Pons (tissue), 1 donor: ENCODE measurements around the gene GABARAP.

Experiments
- DNase-seq: peaks from one replicate; pipeline ENCODE4 v3.0.0-alpha.2; 2016; ENCODE audit warnings: low spot score

Gene GABARAP

DNA sequence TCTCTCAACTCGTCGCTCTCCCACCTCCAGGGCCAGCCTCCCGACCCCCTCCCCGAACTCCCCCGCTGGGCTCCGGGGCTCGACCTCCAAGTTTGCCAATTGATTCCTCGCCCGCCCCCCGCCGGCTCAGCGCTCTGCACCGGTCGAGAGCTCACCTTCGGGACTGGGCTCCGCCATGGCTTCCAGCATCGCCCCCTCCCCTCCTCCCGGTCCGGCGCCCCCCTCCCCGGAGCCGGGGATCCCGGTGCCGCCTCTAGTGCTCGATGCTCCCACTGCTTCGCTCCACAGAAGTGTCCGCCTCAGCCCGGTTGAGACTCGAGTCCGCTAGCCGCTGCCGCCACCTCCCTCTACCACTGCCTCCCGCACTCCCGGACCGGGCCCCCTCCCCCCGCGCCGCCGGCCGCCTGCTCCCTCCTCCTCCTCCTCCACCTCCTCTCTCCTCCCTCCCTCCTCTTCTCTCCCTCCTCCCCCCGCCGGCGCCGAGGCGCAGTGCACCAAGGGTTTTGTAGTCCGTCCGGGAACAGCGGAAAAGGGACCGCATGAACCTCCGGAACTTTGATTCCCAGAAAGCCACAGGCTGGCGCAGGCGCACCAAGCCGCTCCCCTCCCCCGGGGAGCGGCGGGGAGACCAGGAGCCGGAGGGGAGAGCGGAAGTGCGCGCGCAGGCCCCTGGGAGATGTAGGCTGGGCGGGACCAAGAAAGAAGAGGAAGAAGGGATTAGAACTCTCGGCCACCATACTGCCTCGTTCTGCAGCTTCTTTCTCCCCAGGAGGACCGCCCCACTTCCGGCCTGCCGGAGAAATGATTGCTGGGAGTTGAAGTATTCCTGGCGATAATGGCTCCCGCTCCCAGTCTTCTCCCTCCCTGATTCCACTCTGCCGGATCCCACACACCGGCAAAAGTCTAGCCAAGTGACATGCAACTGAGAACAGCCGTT is 2.9 kb downstream of the GABARAP start, which contains the start of gene PHF23:
TSS of gene PHF23 (minus strand) at position 367 of the 937 bp plus-strand sequence. CDS start at position 189, 178 bp downstream.
- DNase-seq, result peak; percentile 100

DNA sequence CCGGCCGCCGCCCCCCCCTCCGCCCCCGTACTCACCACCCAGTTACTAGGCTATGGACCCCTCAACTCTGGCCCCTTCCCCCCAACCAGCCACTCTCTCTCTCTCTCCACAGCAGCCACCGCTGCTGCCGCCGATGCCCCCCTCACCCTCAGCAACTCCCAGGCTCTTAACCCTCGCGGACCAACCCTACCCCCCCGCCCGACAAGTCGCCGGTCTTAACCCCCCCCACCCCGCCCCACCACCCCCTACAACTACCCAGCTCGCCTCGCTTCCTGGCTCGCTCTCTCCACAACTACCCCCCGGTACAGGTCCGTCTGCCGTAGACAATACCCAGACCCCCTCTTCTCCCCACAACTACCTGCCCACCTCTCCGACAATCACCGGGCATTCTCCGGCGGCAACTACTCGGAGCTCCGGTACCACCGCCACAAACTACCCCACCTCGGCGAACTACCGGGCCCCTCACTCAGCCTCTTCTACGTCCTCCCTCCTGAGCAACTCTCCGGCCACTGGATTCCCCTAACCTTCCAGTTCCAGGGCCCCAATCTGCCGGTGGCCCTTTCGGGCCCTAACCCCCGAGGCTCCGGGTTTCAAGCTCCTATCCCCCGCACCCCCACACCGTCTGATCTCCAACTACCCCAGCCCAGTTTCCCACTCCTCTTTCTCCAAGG is 3.7 kb downstream of the GABARAP start:
- DNase-seq, result peak; percentile 14

DNA sequence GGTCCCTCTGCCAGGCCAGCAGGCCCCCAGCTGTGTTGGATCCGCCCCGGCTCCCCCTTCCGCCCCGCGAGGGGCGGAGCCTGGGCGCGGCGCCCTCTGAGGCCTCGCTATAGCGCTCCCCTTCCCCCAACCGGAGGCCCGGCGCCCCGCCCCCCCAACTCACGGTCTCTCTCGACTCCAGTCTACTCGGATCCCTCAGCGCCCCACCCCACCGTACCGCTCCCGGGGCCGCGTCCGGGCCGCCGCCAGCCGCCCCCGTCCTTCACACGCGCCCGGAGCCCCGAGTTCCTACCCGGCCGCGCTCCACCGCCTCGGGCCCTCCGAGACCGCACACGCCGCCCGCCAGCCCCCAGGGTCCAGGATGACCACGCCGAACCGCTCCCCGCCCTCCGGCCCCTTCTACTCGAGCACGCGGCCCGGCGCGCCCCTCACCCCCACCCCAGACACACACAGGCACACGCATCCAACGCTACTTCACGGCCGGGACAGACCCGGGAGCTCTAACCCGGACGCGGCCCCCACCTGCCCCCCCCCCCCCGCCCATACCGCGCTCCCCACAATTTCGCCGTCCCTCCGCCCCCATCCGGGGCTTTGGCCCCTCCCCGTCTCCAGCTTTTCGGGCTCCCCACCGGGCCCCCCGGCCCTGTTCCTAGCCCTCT is 4.4 kb downstream of the GABARAP start:
- peak; percentile 51 for DNase-seq

DNA sequence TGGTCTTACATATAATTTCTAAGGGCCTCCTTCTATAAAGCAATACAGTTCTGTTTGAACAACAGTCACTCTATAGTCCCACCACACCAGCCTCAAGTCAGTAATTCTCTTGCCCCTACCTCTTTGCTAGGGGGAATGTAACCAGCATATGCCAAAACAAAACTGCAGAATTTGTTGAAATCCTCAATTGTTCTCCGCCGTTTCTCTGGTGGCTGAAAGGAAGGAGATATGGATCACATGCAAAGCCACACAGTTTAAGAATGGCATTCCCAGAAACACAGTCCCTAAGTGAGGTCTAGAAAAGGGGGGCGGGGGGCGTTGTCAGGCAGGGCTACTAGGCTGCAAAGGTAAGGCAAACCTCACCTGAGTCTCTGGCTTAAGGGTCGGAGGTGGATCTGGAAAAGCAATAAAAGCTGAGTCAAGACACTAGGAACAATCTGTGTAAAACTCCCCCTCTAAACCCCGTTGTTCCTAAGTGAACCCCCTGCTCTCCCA is 4.9 kb downstream of the GABARAP start:
- peak; percentile 14 for DNase-seq

DNA sequence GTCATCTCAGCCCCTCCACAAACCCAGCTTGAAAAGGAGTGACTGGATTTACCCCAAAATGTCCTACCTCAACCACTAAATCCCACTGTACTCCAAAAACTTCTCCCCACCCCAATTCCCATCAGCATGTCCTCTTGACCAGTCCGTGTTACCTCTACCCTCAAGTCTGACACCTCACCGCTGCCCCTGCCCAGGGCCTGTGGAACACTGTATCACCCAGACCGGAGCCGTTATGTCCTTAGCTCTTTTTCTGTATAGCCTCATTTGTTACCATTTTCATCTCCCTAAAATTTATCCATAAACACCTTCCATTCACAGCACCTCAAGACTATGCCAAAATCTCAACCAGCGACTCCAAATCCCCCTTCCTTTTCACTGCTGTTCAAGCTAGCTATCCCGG is 5.4 kb downstream of the GABARAP start:
- peak; percentile 7 for DNase-seq

DNA sequence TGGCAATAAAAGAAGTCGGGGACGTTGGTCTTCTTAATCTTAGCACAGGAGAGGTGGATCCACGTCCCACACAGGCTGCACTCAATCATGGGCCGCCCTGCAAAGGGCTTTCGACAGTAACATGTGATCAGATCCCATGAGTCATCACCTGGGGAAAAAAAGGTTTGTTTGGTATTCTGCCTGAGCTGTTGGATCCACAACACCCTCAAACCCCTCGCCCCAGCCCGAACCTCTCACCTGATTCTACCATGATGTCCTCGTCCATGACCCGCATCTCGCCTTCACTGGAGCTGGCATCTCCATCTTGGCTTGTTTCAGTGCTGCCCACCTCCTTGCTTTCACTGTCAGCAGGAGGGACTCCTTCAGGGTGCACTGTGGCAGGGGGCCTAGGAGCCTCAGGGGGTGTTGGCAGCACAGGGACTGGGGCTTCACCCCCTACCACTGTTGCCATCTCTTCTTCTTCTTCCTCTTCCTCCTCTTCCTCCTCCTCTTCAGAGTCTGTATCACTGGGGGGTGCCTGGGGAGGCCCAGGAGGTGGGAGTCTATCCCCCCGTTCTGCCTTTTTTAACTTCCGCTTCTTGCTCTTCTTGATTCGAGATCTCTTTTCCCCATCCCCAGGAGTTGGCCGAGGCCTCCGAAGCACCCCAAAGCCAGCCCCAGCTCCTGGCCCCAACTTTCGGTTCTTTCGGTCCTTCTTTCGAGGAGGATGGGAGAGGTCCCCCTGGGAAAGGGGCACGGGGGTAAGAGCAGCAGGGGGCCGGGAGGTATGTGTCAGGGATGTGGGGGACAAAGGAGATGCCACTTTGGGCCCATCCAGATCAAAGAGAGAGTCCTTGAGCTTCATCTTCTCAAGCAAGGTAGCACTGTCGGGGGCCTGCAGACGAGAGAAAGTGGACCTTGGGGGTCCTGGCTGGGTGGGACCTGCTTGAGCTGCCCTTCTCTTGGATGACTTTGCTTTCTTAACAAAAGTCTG is 6.3 kb downstream of the GABARAP start:
- DNase-seq, result no peak

DNA sequence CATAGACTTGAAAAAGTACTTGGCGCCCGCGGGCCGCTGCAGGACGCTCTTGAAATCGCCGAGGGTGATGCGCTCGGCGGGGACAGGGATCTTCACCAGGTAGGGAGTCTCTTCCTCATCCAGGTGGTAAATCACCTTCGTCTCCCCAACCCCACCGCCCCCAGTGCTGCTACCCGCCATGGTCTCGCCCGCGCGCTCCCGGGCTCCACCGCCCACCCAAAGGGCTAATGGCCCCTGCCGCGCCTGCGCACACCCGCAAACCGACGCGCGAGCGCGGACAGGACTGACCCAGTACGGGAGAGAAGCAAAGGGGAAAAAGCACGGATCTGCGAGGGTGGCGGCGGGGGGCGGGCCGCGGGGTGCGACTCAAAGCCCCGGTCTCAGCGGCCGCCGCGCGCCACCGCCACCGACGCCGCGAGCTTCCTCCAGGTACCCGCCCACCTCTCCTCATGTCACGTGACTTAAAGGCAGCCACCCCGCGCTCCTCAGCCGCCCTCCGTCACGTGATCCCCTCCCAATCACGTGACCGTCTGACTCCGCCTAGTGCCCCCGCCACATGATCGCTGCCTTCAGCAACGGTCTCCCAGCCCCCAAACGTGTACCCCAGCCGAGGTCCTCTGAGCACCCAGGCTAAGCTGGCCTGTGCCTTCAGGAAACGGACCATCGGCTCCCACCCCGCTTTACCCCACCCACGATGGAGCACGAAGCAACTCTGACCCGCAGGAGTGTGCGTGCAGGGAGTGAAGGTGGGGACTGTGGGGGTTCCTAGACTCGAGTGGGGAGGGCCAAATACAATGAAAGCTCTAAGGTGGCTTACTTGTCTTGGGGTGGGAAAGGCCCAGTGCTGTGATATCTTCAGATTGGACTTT is 7.9 kb downstream of the GABARAP start, which contains the start of gene DVL2:
TSS of gene DVL2 (minus strand) at position 435 of the 869 bp plus-strand sequence. CDS start at position 180, 255 bp downstream.
- DNase-seq, result peak; percentile 92

DNA sequence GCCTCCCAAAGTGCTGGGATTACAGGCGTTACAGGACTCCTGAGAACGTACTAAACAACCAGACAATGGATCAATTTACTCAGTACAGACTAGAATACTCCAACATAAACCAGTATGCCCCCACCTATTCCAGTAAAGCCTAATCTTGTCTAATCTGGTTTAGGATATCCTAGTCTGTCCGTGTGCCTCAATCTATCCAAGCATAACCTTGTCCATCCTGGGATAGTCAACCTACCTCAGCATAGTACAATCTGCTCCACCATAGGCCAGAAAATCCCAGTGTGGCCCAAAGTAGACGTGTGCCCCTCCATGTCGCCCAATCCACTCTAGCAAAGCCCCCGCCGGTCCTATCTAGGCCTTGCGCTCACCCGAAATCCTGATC is 8.6 kb downstream of the GABARAP start:
- DNase-seq, result peak; percentile 33

DNA sequence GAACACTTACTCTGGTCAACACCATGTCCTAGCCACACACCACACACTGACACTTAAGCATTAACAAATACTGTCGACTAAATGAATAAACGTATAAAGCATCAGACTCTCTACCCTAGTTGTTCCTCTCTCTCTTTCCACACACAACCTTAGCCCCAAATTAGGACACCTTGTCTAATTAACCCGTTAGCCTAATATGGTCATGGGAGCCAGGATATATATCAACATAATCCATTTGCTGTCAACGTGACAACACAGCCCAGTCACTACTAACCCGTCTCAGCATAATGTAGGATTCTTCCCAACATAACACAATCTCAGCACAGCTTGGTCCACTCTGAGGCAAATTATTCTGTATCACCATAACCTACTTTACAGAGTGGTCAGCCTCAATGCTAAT is 10.1 kb downstream of the GABARAP start:
- no peak for DNase-seq

DNA sequence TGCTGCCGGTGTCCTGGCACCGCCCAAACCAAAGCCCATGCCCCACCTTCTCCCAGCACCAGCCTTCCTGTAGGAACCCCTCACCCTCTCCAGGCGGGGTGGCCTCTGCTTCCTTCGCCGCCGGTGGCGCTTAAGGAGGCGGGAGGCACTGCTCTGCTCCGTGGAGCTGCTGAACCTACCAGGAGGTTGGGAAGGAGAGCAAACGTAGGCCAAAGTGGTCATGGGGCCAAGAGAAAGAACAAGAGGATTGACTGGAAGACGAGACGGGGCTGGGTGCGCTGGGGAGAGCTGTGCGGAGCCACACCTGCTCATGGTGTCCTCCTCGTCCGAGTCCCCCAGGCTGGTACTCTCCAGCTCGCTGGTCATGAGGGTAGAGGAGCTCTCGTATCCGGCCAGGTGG is 12.7 kb downstream of the GABARAP start:
- DNase-seq, result no peak

DNA sequence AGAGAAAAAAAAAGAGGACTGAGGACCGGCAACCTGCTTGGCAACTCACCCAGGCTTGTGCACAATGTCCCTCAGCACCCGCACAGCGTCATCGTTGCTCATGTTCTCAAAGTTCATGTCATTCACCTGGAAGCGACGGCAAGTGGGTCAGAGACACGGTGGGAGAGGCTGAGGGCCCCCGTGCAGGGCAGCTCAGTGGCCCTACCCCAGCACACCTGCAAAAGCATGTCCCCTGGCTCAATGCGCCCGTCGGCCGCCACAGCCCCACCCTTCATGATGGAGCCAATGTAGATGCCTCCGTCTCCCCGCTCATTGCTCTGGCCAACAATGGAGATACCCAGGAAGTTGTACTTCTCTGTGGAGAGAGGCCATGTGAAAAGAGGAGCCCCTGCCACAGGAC is 13.3 kb downstream of the GABARAP start:
- DNase-seq, result no peak

DNA sequence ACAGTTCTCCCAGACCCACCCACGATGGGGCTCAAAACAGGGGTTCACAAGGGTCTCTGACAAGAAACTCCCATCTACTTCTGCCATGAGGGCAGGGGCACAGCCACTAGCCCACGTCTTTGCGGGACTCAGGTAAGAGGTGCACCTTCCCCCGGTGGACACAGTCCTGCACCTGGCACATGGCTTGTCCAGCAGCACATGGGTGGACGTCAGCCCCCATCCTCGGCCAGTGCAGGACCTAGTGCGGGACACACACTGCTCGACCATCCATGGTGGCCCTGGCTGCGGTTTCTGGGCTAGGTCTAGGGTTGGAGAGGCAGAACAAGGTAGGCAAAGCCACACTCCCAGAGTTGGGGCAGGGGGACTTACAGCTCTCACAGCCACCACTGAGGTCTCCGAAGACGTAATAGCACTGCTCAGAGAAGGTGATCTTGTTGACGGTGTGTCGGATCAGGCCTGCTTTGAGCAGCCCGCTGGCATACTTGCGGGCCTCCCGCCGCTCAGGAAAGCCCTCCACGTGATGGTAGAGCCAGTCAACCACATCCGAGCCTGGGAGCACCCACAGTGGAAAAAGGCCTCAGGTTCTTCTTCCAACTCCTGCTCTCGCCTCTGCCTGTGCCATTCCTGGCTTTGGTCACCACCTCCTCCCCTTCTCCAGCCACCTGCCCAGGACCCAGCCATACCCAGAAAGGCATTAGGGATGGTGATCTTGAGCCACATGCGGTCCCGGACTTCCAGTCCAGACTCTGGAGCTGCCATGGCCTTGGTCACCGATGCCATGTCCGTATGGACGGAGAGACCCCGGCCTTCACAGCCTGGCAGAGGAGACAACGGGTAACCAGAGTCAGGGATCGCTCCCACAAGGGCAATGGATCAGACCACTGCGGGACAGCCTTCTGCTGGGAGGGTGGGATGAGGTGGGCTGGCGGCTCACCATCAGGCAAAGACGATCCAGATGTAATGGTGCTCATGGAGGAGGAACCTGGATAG is 15.2 kb downstream of the GABARAP start:
- no peak for DNase-seq

DNA sequence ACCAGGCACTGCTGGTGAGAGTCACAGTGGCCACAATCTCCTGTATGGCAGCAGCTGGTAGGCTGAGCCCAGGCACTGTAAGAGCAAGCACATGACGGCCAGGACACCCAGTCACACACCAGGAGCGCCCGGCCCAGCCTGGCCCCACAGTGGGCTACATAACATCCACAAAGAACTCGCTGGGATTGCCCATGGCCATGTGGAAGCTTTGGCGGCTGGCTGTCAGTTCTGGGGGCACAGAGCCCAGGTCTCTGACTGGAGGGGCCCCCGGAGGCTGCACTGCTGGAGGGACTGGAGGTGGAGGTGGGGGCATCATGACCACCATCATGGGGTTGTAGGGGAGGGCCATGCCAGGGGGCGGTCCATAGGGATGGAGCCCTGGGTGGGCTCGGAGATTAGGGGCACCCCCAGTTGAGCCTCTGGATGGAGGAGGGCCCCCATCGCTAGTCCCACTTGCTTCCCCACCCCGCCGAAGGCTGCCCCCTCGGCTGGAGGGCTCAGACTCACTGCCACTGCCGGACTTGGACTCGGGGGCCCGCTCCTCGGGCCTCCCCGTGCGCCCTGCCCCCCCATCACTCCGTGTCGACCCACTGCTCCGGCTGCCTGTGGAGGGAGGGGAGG is 16.4 kb downstream of the GABARAP start:
- DNase-seq, result no peak

DNA sequence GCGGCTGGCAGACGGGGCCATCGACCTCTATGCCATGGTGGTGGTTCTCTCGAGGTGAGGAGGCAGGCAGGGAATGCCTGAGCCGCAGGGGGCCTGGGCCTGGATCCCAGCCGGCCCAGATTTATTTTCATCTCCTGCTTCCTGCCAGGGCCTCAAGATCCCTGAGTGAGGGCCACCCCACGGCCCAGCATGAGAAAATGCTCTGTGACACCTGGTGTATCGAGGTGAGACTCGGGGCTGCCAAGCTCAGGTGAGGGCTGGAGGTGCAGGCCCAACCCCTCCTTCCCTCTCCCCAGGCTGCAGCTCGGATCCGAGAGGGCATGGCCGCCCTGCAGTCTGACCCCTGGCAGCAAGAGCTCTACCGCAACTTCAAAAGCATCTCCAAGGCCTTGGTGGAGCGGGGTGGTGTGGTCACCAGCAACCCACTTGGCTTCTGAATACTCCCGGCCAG is 17.6 kb downstream of the GABARAP start:
- no peak for DNase-seq

DNA sequence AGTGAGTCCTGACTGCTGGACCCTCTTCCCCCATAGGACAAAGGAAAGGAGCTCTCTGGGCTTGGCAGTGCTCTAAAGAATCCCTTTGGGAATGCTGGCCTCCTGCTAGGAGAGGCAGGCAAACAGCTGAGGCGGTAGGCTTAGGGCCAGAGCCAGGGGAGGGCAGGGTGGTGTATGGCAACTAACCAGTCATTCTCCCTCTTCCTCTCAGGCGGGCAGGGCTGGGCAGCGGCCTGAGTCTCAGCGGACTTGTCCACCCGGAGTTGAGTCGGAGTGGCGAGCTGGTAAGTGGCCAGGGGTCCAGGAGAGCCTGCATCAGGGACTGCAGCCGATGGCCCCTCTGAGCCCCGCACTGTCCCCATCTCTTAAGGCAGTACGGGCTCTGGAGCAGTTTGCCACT is 18.1 kb downstream of the GABARAP start:
- DNase-seq, result no peak

DNA sequence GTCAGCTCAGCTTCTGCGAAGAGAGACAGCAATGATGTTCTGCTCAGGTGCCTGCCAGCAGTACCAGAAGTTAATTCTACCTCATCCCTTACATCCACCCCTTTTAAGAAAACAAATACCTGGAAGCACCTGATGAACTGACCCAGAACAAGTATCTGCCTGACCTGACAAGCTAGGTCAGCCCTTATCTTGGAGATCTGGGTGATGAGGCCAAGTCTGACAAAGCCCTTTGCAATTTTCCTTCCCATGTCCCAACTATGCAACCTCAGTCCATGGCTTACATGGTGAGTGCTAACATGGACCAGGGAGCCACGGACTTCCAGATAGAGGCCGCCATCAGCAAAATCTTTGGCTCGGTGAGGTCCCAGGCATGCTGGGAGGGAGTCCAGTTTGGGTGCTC is 18.9 kb downstream of the GABARAP start:
- no peak for DNase-seq

DNA sequence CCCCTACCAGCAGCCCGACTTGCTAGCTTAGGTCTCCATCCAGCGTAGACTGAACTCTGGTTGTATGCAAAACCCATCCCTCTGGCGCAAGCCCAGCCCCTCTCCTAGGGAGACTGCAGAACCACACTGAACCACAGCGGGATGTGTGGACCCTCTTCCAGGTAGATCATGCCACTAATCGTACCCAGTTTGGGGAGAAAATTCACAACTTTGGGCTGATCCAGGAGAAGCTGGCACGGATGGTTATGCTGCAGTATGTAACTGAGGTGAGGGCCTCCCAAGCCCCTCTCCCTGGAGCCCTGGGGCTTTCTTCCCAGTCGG is 19.3 kb downstream of the GABARAP start:
- DNase-seq, result no peak
